GM12891 (cell line): Measurements from ENCODE around the gene BRAT1.

Source experiments
- POLR2AphosphoS5 ChIP-seq: IDR thresholded peaks from 2 replicates; pipeline ENCODE4 v1.6.1; 2011; ENCODE audit warnings: low read depth, low read length, control low read depth
- TAF1 ChIP-seq: IDR thresholded peaks from 2 replicates; pipeline ENCODE4 v1.6.1; 2011; ENCODE audit warnings: low read depth, low read length, control low read depth

DNA sequence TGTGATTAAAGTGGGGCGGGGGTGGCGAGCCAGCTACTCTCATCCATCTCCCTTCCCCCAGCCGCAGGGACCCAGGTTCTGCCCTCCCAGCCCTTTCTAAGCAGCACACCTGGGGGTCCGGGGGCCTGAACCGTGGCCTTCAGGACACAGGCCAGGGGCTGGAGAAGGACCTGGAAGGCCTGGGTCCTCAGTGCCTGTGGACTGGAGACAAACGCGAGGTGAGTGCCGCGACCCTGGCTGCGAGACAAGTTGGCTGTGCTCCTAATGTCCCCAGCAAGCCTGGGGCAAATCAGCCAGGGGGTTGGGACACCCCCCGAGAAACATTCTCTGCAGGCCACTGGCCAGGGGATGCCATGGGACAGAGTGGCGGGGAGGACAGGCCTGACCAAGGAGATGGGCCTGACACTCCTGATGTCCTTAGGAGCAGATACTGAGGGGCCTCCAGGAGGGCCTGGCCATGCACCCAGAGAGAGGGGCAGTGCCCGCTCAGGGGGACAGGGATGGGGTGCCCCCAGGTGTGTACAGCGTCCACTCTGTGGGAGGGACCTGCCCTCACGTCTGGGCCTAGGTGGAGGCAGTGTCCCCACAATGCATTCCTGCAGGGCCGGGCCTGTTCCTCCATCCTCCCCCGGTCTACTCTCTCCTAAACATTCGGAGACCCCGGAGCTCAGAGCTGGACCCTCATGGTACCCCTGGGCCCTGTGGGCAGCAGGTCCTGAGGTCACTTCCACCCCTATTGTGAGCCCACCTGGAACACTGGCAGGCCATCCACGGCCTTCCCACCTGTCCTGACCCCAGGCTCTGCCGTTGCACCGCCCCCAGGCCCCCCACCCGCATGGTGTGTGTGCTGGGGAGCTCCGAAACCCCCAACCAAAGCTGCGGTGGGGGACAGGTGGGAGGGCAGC lies 13.1 kb downstream of the BRAT1 start:
- TF ChIP-seq POLR2AphosphoS5 (no peak), TAF1 (no peak)
